ENCODE results near the gene PHC2.

DNA sequence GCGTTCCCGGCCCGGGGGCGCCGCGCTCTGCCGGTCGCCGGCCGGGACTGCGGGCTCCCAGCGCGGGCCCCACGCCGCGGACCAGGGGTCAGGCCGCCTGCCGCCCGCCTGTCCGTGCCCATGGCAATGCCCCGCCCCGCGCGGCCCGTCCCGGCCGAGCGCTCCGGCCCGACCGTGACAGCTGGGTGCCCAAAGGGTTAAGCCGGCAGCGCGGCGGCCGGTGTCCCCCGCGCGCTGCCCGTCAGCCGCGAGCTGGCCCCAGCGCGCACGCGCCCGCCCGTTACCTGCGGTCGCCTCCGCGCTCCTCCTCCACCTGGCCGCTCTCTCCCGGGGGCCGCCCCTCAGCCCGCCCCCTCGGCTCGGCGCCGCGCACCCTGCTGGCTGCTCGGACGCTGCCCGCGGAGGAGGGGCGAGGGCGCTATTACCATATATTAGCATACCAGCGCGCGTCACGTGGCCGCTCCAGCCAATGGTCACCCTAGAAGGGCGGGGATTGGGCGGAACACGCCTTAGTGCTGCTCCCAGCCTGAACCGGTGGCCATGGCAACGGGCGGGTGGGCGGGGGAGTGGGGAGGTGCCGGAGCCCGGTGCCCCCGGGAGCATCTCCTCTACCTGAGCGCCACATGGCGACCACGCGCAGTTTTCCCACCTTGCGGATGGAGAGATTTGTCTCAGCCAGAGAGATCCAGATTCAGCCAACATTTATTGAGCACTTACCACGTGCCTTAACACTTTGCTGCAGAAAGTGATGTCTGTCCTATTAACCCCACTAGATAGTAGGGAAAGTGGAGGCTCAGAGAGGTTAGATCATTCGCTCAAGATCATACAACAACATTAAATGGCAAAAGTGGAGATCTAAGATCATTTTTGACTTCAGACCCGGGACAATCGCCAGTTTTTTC lies at the start of gene PHC2:
- TF ChIP-seq SPI1 (IDR thresholded peaks at IDR 0.05; ENCODE audit: low read depth, low read length) (no peak), POLR2A (IDR thresholded peaks at IDR 0.05; ENCODE audit: low read depth, low read length) (no peak), POLR2AphosphoS5 (IDR thresholded peaks at IDR 0.05; ENCODE audit: low read depth, low read length) (no peak), TAF1 (IDR thresholded peaks at IDR 0.05; ENCODE audit: low read depth, low read length) (no peak), PAX5 (IDR thresholded peaks at IDR 0.05; ENCODE audit: insufficient read depth, low read length, severe bottlenecking) (no peak), POU2F2 (IDR thresholded peaks at IDR 0.05; ENCODE audit: low read depth, low read length) (peak; percentile 83; the same call in 1 of the 2 replicates)
